GM12878 (cell line): Measurements from ENCODE around the gene MIA3. TPM values are rescaled to one million over a fixed set of nuclear protein-coding genes. Genes with fewer than 3 reads are reported as not detected.

Experiments used
- ATAC-seq: fragments of 200-7000 bp; cut with Tn5 transposase; 3 replicates; pipeline ENCODE4 v1.9.1; 2020; ENCODE audit warnings: mild to moderate bottlenecking, moderate library complexity
- BruUV-seq: library from RNA; stranded (reverse); fragments of 400-500 nt; replicated peaks from 2 replicates; lab custom pipeline; 2021; lab: Mats Ljungman, UMichigan
- CTCF ChIA-PET: fragments of 300-600 bp; sonication (Branson Sonifier 250); formaldehyde crosslinking; extraction: SDS; loops from one replicate; lab custom pipeline; 2021; ENCODE audit warnings: inconsistent platforms; lab: Yijun Ruan, JAX
- POLR2A ChIA-PET: fragments of 350-600 bp; formaldehyde crosslinking; extraction: SDS; loops from one replicate; lab custom pipeline; 2021; ENCODE audit warnings: inconsistent platforms; lab: Charles Lee
- RAD21 ChIA-PET: fragments of 300-600 bp; sonication (Branson Sonifier 250); formaldehyde crosslinking; loops from one replicate; lab custom pipeline; 2023; ENCODE audit warnings: antibody characterized with exemption; ENCODE audit not compliant: unreplicated experiment; lab: Charles Lee
- SMC1A ChIA-PET: fragments of 300-600 bp; sonication (Branson Sonifier 250); formaldehyde crosslinking; loops from one replicate; lab custom pipeline; 2023; ENCODE audit not compliant: unreplicated experiment, uncharacterized antibody; lab: Charles Lee
- DNase-seq: peaks from one replicate; pipeline ENCODE4 v3.0.0-alpha.2; 2011; ENCODE audit warnings: low read depth, low spot score
- FAIRE-seq: peaks from 3 replicates; lab custom pipeline; 2011; peaks lifted over from hg19 to GRCh38; lab: Jason Lieb, UNC
- H2AFZ ChIP-seq: 2 replicates; pipeline ENCODE4 v1.6.0; 2011; ENCODE audit warnings: low read depth, low read length, control low read depth; ENCODE audit not compliant: control insufficient read depth
- H3K27ac ChIP-seq: 2 replicates; pipeline ENCODE4 v1.5.1; 2011; ENCODE audit warnings: control low read depth; ENCODE audit not compliant: control insufficient read depth, insufficient read depth
- H3K27me3 ChIP-seq, 2 experiments: replicated peaks in 1 of 2; 2 replicates each; pipeline versions ENCODE4 v1.6.0 to v1.6.1; 2011; ENCODE audit warnings: low read length in 1 of 2; ENCODE audit not compliant: control insufficient read depth in 2 of 2, insufficient read depth in 2 of 2
- H3K36me3 ChIP-seq, 2 experiments: 2 replicates each; pipeline ENCODE4 v1.5.1; 2011; ENCODE audit warnings: low read length in 1 of 2; ENCODE audit not compliant: control insufficient read depth in 2 of 2, insufficient read depth in 2 of 2
- H3K4me1 ChIP-seq: 2 replicates; pipeline ENCODE4 v1.6.1; 2011; ENCODE audit warnings: mild to moderate bottlenecking, low read length, moderate library complexity, mixed read lengths; ENCODE audit not compliant: control insufficient read depth, insufficient read depth
- H3K4me2 ChIP-seq: 2 replicates; pipeline ENCODE4 v1.6.0; 2011; ENCODE audit warnings: control low read depth; ENCODE audit not compliant: control insufficient read depth, insufficient read depth
- H3K4me3 ChIP-seq: fragments of 200-600 bp; sonication (generic); 2 replicates; pipeline ENCODE4 v1.5.1; 2016
- H3K79me2 ChIP-seq: 2 replicates; pipeline ENCODE4 v1.6.0; 2011; ENCODE audit warnings: low read length; ENCODE audit not compliant: control insufficient read depth, insufficient read depth
- H3K9ac ChIP-seq: 2 replicates; pipeline ENCODE4 v1.8.0; 2011; ENCODE audit warnings: low read length, control low read depth, mixed read lengths; ENCODE audit not compliant: control insufficient read depth, insufficient read depth
- H3K9me3 ChIP-seq: replicated peaks from 3 replicates; pipeline ENCODE4 v1.5.1; 2011; ENCODE audit warnings: mild to moderate bottlenecking, low read length; ENCODE audit not compliant: control insufficient read depth, insufficient read depth
- H4K20me1 ChIP-seq: 2 replicates; pipeline ENCODE4 v1.6.0; 2011; ENCODE audit not compliant: control insufficient read depth, insufficient read depth
- BCL11A ChIP-seq: IDR thresholded peaks from 2 replicates; pipeline ENCODE4 v1.6.1; 2011; ENCODE audit warnings: low read depth, low read length
- BCLAF1 ChIP-seq: fragments of 450-650 bp; IDR thresholded peaks from 2 replicates; pipeline ENCODE4 v1.6.1; 2017; ENCODE audit warnings: antibody characterized with exemption, mild to moderate bottlenecking, moderate library complexity
- BRCA1 ChIP-seq: IDR thresholded peaks from 2 replicates; pipeline ENCODE4 v1.6.1; 2011; ENCODE audit warnings: low read depth, low read length, improper control_type of control experiment
- CHD1 ChIP-seq: IDR thresholded peaks from 2 replicates; pipeline ENCODE4 v1.6.1; 2012; ENCODE audit warnings: low read depth, low read length, improper control_type of control experiment
- CREM ChIP-seq: IDR thresholded peaks from 2 replicates; pipeline ENCODE4 v1.6.1; 2014; ENCODE audit warnings: antibody characterized with exemption, low read depth
- E2F4 ChIP-seq: IDR thresholded peaks from 2 replicates; pipeline ENCODE4 v1.6.1; 2012; ENCODE audit warnings: low read depth, low read length, improper control_type of control experiment
- GABPA ChIP-seq: IDR thresholded peaks from 2 replicates; pipeline ENCODE4 v1.6.1; 2014; ENCODE audit warnings: antibody characterized with exemption, low read depth, mild to moderate bottlenecking, inconsistent platforms
- IRF4 ChIP-seq: IDR thresholded peaks from 2 replicates; pipeline ENCODE4 v1.6.1; 2011; ENCODE audit warnings: low read depth, low read length
- KLF5 ChIP-seq: fragments of 450-650 bp; IDR thresholded peaks from 2 replicates; pipeline ENCODE4 v1.6.1; 2014; ENCODE audit warnings: mild to moderate bottlenecking; ENCODE audit not compliant: partially characterized antibody
- SMAD5 ChIP-seq: IDR thresholded peaks from 2 replicates; pipeline ENCODE4 v1.6.1; 2016; ENCODE audit warnings: antibody characterized with exemption, low read depth
- SMC3 ChIP-seq: IDR thresholded peaks from 2 replicates; pipeline ENCODE4 v1.6.1; 2011; ENCODE audit warnings: low read length, improper control_type of control experiment, borderline replicate concordance
- SP1 ChIP-seq: IDR thresholded peaks from one replicate; pipeline ENCODE4 v1.6.1; 2011; ENCODE audit warnings: low read depth, low read length
- TCF7 ChIP-seq: IDR thresholded peaks from 2 replicates; pipeline ENCODE4 v1.6.1; 2014; ENCODE audit warnings: antibody characterized with exemption, borderline replicate concordance
- YY1 ChIP-seq: IDR thresholded peaks from 2 replicates; pipeline ENCODE4 v1.6.1; 2011; ENCODE audit warnings: low read depth, mild to moderate bottlenecking, low read length
- ZBTB33 ChIP-seq: fragments of 450-650 bp; IDR thresholded peaks from 2 replicates; pipeline ENCODE4 v1.6.1; 2017; ENCODE audit warnings: mild to moderate bottlenecking
- ZNF24 ChIP-seq: fragments of 450-650 bp; IDR thresholded peaks from 2 replicates; pipeline ENCODE4 v1.6.1; 2017; ENCODE audit warnings: antibody characterized with exemption, mild to moderate bottlenecking
- ZNF622 ChIP-seq: fragments of 450-650 bp; IDR thresholded peaks from 2 replicates; pipeline ENCODE4 v1.6.1; 2017; ENCODE audit warnings: mild to moderate bottlenecking, inconsistent platforms
- WGBS: methylation state at CpG from one replicate; pipeline ENCODE4 v1.1.6; 2016; ENCODE audit warnings: low lambda C conversion rate; ENCODE audit not compliant: insufficient replicate concordance, insufficient coverage; ENCODE audit errors: missing lambda C conversion rate; 5-methylcytosine and 5-hydroxymethylcytosine counted together
- in situ Hi-C: fragments of 300-500 bp; cut with MboI; formaldehyde crosslinking; loops from 9 replicates; pipeline ENCODE4 v1.14.3; 2018; ENCODE audit warnings: mixed read lengths
- intact Hi-C: fragments of 100-400 bp; cut with micrococcal nuclease; formaldehyde crosslinking; loops from one replicate; pipeline ENCODE4 v1.14.2; 2022; ENCODE audit not compliant: unreplicated experiment
- polyA plus RNA-seq, 11 experiments: library from polyadenylated mRNA; depleted of rRNA in 4 of 11; unstranded in 6 of 11; stranded (reverse) in 5 of 11; fragments of >200 nt; fragmentation: Nextera tagmentation in 4 of 11; fragmentation: Illumina TruSeq in 1 of 11; extraction: Ambion mirVana in 4 of 11; extraction: Trizol in 1 of 11; gene quantifications; 1 replicate in 1 of 11; 2 replicates in 10 of 11; pipeline versions ENCODE4 v1.2.1 to v1.2.3, GENCODE V29; 2011 to 2016; ENCODE audit warnings: inconsistent platforms in 2 of 11, missing spikeins in 2 of 11, low read depth in 1 of 11
- total RNA-seq, 4 experiments: library from RNA; depleted of rRNA in 3 of 4; stranded (reverse); fragments of >200 nt in 3 of 4; fragmentation: Illumina TruSeq in 1 of 4; extraction: Trizol in 1 of 4; gene quantifications; 2 replicates each; pipeline versions ENCODE4 v1.2.1 to v1.2.3, GENCODE V29; 2013 to 2021

Gene MIA3
- total and polyA plus RNA-seq, 10 of the 15 experiments (the other 5 are each of a cell fraction or from before 2014, with no cell fraction given): 12.9 to 50.8 (median 30.3) TPM

GRCh38 chr1:222588135-222588534 lies 29.8 kb upstream of the MIA3 start (continued):
- TF ChIP-seq BCLAF1 (no peak), ZNF622 (no peak)

- peak within 1 kb of the TSS; percentile 85 for H3K9ac ChIP-seq
- H3K9me3 ChIP-seq: no peaks in the 10 kb centered on the region
- H3K4me2 ChIP-seq: peak within 1 kb of the TSS; percentile 99
- RAD21 ChIA-PET: interaction anchor here (1.2 to 1.4 kb wide), 4 partner anchors 8 to 124 kb away, joined by 3 to 7 read pairs (median 4); no protein-coding TSS in a partner anchor
- H2AFZ ChIP-seq: peak within 1 kb of the TSS; percentile 87
- peak within 1 kb of the TSS; percentile 78 for H3K4me3 ChIP-seq
- no peaks in the 10 kb centered on the region for H4K20me1 ChIP-seq
- intact Hi-C loops: loop anchor here (10.0 kb wide), 1 partner anchor 125 kb away; the partner anchor contains the start of genes AIDA and BROX
- CTCF ChIA-PET: interaction anchor here (0.7 to 3.3 kb wide), 5 partner anchors 45 to 134 kb away, joined by 3 to 16 read pairs (median 4); no protein-coding TSS in a partner anchor
- SMC1A ChIA-PET: interaction anchor here (0.9 to 2.3 kb wide), 10 partner anchors 10 to 52 kb away, joined by 3 to 6 read pairs (median 4); no protein-coding TSS in a partner anchor
- peak; percentile 98 for ATAC-seq
- DNase-seq: peak; percentile 43
- peaks cover 18% of the 10 kb centered on the region for H3K79me2 ChIP-seq
- no peaks in the 10 kb centered on the region for H3K27me3 ChIP-seq
- WGBS: 1% methylated on average over 41 of the region's 41 CpGs
- H3K36me3 ChIP-seq: no peaks in the 10 kb centered on the region
- peak within 1 kb of the TSS; percentile 90 for H3K27ac ChIP-seq
- in situ Hi-C loops: no loop called here
- POLR2A ChIA-PET: interaction anchor here (0.6 to 1.4 kb wide), 6 partner anchors 11 to 123 kb away, joined by 3 to 5 read pairs (median 4); partner anchors contain the start of gene BROX
- BruUV-seq: TSS peak; percentile 81
- H3K4me1 ChIP-seq: no peaks in the 10 kb centered on the region; the same call in 1 of the 2 replicates
- peak; percentile 92 for FAIRE-seq
- TF ChIP-seq ZBTB33 (no peak), TCF7 (no peak), SP1 (no peak), E2F4 (peak; percentile 83), BRCA1 (no peak), CREM (peak; percentile 55; the same call in 1 of the 2 replicates), BCL11A (no peak), IRF4 (no peak), YY1 (peak; percentile 24; the same call in 1 of the 2 replicates), CHD1 (no peak), SMC3 (no peak; the same call in 1 of the 2 replicates), GABPA (peak; percentile 96), SMAD5 (peak; percentile 55), ZNF24 (no peak), KLF5 (no peak)
These were observed 28.2 kb upstream of the MIA3 start, which contains the start of gene TAF1A for GRCh38 chr1:222589462-222590302. Gene TAF1A, minus strand, starts transcription at chr1:222589933.
